ENCODE results near the gene SUMF1.

The SUMF1 gene

GRCh38 chr3:4413467-4413866 is 53.6 kb downstream of the SUMF1 start:
- DNase-seq (ENCODE audit: low read depth), result no peak

- no peak for DNase-seq (ENCODE audit: low read depth)
Observed at GRCh38 chr3:4411833-4412232, 55.2 kb downstream of the SUMF1 start.

- no peak for DNase-seq (ENCODE audit: low read depth)
Observed at GRCh38 chr3:4411236-4411635, 55.8 kb downstream of the SUMF1 start.

GRCh38 chr3:4410606-4411005 is 56.5 kb downstream of the SUMF1 start:
- DNase-seq (ENCODE audit: low read depth), result no peak

GRCh38 chr3:4409971-4410573 is 57.0 kb downstream of the SUMF1 start:
- no peak for DNase-seq (ENCODE audit: low read depth)

GRCh38 chr3:4409415-4409814 is 57.7 kb downstream of the SUMF1 start:
- no peak for DNase-seq (ENCODE audit: low read depth)

- no peak for DNase-seq (ENCODE audit: low read depth)
Observed at GRCh38 chr3:4408958-4409357, 58.1 kb downstream of the SUMF1 start.

GRCh38 chr3:4407941-4408340 is 59.1 kb downstream of the SUMF1 start:
- DNase-seq (ENCODE audit: low read depth), result no peak

- DNase-seq (ENCODE audit: low read depth), result no peak
Observed at GRCh38 chr3:4406746-4407568, 60.1 kb downstream of the SUMF1 start.

GRCh38 chr3:4404881-4405280 is 62.2 kb downstream of the SUMF1 start:
- DNase-seq (ENCODE audit: low read depth), result no peak

GRCh38 chr3:4401441-4401840 is 65.6 kb downstream of the SUMF1 start:
- DNase-seq (ENCODE audit: low read depth), result no peak

GRCh38 chr3:4399476-4399875 is 67.6 kb downstream of the SUMF1 start:
- DNase-seq (ENCODE audit: low read depth), result no peak

GRCh38 chr3:4398941-4399245 is 68.2 kb downstream of the SUMF1 start:
- DNase-seq (ENCODE audit: low read depth), result no peak

GRCh38 chr3:4398120-4398940 is 68.7 kb downstream of the SUMF1 start:
- DNase-seq (ENCODE audit: low read depth), result no peak

GRCh38 chr3:4397466-4397865 is 69.6 kb downstream of the SUMF1 start:
- DNase-seq (ENCODE audit: low read depth), result no peak

GRCh38 chr3:4396542-4396941 is 70.5 kb downstream of the SUMF1 start:
- no peak for DNase-seq (ENCODE audit: low read depth)

- no peak for DNase-seq (ENCODE audit: low read depth)
Observed at GRCh38 chr3:4396006-4396405, 71.1 kb downstream of the SUMF1 start.

GRCh38 chr3:4395448-4395847 is 71.6 kb downstream of the SUMF1 start:
- no peak for DNase-seq (ENCODE audit: low read depth)

GRCh38 chr3:4394567-4394966 is 72.5 kb downstream of the SUMF1 start:
- DNase-seq (ENCODE audit: low read depth), result no peak

GRCh38 chr3:4394048-4394447 is 73.0 kb downstream of the SUMF1 start:
- no peak for DNase-seq (ENCODE audit: low read depth)

GRCh38 chr3:4392992-4393391 is 74.1 kb downstream of the SUMF1 start:
- DNase-seq (ENCODE audit: low read depth), result no peak

GRCh38 chr3:4387210-4388204 is 79.6 kb downstream of the SUMF1 start:
- DNase-seq (ENCODE audit: low read depth), result no peak
